Measurements from ENCODE around the gene FTO. TPM values are rescaled to one million over a fixed set of nuclear protein-coding genes. Genes with fewer than 3 reads are reported as not detected.

The FTO gene
- total and polyA plus RNA-seq, 2 donors from 2014 or later = 22.3 to 116 TPM

DNA sequence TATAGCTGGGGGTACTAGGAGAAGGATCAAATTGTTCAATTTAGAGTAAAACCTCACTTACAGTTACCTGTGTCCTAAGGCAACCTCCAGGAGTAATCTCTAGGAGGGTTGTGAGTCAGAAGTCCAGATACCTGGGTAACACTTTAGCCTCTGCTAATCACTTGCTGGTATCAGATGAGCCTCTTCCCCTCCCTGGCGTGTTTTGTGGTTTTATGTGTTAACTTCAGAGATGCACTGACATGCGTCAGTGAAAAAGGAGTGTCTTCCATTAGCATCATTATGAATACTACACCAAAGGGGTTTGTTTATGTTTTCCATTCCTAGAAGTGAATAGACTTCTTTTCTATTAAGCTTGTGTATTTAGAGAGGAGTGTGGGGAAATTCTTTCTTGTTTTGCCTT lies 208.2 kb downstream of the FTO start:
- peaks cover 0 to 3% (median 0%) of the 10 kb centered on the region in 3 donors for H3K4me1 ChIP-seq (ENCODE audit: control insufficient read depth in 2 of 3, insufficient read depth in 2 of 3, low read depth in 1 of 3, low read length in 3 of 3)
- H3K27me3 ChIP-seq (ENCODE audit: control insufficient read depth, insufficient read depth, low read length) = no peaks in the 10 kb centered on the region
- H3K9ac ChIP-seq (ENCODE audit: low read length in 3 of 3) = no peak overlapping the region
- FAIRE-seq (no peak), DNase-seq (no peak)
- H3K4me3 ChIP-seq (ENCODE audit: low read length in 3 of 3) = no peak overlapping the region
- no peaks in the 10 kb centered on the region for H3K9me3 ChIP-seq (ENCODE audit: control insufficient read depth in 2 of 3, insufficient read depth in 1 of 3, low read length in 3 of 3)
- intact Hi-C loops (cut with DNase I) = no loop called here
- no peaks in the 10 kb centered on the region for H3K36me3 ChIP-seq (ENCODE audit: control insufficient read depth in 2 of 3, insufficient read depth in 3 of 3, low read length in 3 of 3)
- TF ChIP-seq, protein P1, sequence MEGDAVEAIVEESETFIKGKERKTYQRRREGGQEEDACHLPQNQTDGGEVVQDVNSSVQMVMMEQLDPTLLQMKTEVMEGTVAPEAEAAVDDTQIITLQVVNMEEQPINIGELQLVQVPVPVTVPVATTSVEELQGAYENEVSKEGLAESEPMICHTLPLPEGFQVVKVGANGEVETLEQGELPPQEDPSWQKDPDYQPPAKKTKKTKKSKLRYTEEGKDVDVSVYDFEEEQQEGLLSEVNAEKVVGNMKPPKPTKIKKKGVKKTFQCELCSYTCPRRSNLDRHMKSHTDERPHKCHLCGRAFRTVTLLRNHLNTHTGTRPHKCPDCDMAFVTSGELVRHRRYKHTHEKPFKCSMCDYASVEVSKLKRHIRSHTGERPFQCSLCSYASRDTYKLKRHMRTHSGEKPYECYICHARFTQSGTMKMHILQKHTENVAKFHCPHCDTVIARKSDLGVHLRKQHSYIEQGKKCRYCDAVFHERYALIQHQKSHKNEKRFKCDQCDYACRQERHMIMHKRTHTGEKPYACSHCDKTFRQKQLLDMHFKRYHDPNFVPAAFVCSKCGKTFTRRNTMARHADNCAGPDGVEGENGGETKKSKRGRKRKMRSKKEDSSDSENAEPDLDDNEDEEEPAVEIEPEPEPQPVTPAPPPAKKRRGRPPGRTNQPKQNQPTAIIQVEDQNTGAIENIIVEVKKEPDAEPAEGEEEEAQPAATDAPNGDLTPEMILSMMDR (IDR thresholded peaks at IDR 0.05; ENCODE audit: borderline replicate concordance, extremely low read depth, insufficient read depth) = no peak
- H3K27ac ChIP-seq (ENCODE audit: low read depth in 2 of 2, low read length in 2 of 2) = no peak overlapping the region

DNA sequence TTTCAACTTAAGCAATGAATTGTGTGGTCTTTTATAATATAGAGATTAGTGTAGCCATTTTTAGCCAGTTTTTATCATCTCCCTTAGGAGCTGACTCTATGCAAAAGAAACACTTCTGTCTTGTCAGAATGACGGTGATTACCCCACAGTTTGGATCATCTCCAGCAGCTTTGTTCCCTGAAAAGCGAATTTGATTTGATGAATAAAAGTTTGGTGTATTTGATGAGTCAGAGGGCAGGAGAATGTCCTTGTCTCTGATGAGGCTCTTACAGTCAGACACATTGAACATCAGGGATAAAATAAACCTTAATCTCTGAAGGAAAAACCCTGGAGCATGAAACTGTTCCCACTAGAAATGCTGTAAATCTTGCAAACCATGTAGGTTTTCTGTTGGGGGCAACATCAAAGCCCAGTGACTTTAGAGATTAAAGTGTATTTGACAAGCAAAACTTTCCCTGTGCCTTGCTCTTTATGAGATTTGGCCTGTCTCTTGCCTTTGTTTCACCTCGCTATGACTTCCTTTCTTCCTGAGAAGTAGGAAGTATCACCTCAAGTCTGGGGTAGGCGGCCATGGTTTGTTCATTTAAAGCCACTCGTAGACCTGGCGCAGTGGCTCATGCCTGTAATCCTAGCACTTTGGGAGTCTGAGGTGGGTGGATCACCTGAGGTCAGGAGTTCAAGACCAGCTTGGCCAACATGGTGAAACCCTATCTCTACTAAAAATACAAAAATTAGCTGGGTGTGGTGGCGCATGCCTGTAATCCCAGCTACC lies 209.3 kb downstream of the FTO start:
- intact Hi-C loops (cut with DNase I) = no loop called here
- Histone ChIP-seq H3K36me3 (ENCODE audit: control insufficient read depth in 2 of 3, insufficient read depth in 3 of 3, low read length in 3 of 3) (no peaks in the 10 kb centered on the region), H3K4me1 (ENCODE audit: control insufficient read depth in 2 of 3, insufficient read depth in 2 of 3, low read depth in 1 of 3, low read length in 3 of 3) (peaks cover 0 to 3% (median 0%) of the 10 kb centered on the region in 3 donors), H3K4me3 (ENCODE audit: low read length in 3 of 3) (no peak overlapping the region), H3K27me3 (ENCODE audit: control insufficient read depth, insufficient read depth, low read length) (no peaks in the 10 kb centered on the region), H3K9me3 (ENCODE audit: control insufficient read depth in 2 of 3, insufficient read depth in 1 of 3, low read length in 3 of 3) (no peaks in the 10 kb centered on the region), H3K9ac (ENCODE audit: low read length in 3 of 3) (no peak overlapping the region), H3K27ac (ENCODE audit: low read depth in 2 of 2, low read length in 2 of 2) (no peak overlapping the region)
- DNase-seq (no peak), FAIRE-seq (no peak)
- TF ChIP-seq, protein P1 (IDR thresholded peaks at IDR 0.05; ENCODE audit: borderline replicate concordance, extremely low read depth, insufficient read depth) = no peak

DNA sequence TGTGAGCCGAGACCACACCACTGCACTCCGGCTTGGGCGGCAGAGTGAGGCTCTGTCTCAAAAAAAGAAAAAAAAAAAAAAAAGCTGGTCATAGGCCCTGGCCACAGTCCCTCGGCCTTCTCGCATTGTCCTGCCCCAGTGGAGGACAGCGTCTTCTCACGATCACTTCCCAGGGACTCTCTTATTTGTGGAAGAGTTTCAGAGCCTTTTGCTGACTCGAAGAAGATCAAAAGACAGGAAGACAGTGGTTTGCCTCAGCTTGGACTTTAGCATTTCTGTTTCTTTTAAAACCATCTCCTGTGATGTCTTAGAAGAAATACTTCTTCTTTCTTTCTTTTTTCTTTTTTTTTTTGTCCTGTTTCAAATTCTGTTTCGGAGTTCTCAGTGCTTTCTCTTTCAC lies 210.0 kb downstream of the FTO start:
- intact Hi-C loops (cut with DNase I) = no loop called here
- H3K4me1 ChIP-seq (ENCODE audit: control insufficient read depth in 2 of 3, insufficient read depth in 2 of 3, low read depth in 1 of 3, low read length in 3 of 3) = peaks cover 0 to 3% (median 0%) of the 10 kb centered on the region in 3 donors
- H3K27me3 ChIP-seq (ENCODE audit: control insufficient read depth, insufficient read depth, low read length) = no peaks in the 10 kb centered on the region
- H3K4me3 ChIP-seq (ENCODE audit: low read length in 3 of 3) = no peak overlapping the region
- FAIRE-seq = no peak
- TF ChIP-seq, protein P1 (IDR thresholded peaks at IDR 0.05; ENCODE audit: borderline replicate concordance, extremely low read depth, insufficient read depth) = no peak
- no peaks in the 10 kb centered on the region for H3K9me3 ChIP-seq (ENCODE audit: control insufficient read depth in 2 of 3, insufficient read depth in 1 of 3, low read length in 3 of 3)
- H3K27ac ChIP-seq (ENCODE audit: low read depth in 2 of 2, low read length in 2 of 2) = no peak overlapping the region
- no peak for DNase-seq
- no peak overlapping the region for H3K9ac ChIP-seq (ENCODE audit: low read length in 3 of 3)
- no peaks in the 10 kb centered on the region for H3K36me3 ChIP-seq (ENCODE audit: control insufficient read depth in 2 of 3, insufficient read depth in 3 of 3, low read length in 3 of 3)

Measured in kidney (tissue), 14 donors.